Limb (tissue), 2 donors: ENCODE measurements around the gene TMEM175.
A peak's percentile ranks its signal among the peaks of the same experiment; 100 is the strongest.

Source experiments
- DNase-seq, 2 donors: peaks; one replicate each; pipeline ENCODE4 v3.0.0-alpha.2; 2016; ENCODE audit errors: extremely low spot score in 2 of 2

The TMEM175 gene

DNA sequence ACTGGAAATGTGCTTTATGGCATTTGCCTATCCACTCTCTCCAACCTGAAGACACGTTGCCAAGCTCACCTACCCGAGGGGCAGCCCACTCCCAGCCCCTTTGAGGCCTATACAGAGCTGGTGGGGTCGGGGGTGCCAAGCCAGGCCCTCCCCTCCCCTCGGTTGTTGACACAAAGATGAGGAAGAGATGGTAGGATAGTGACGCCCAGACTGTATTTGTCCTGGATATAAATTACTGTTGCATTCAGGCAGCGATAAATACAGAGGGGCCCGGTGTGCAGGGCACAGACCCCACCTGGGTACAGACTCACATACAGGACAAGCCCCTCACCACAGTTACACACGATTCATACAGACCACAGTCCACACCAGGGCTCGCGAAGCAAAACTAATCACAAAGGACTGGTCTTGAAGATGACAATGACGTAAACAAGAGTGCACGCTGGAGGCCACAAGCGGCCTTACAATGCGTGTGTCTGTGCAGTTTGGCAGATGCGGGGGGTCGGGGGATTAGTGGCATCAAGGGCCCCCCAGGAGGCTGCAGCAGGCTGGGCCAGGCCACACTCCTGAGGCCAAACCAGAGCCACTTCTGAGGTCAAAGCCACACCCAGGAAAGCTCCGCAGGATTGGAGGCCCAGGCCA lies 26.6 kb downstream of the TMEM175 start:
- DNase-seq = no peak

DNA sequence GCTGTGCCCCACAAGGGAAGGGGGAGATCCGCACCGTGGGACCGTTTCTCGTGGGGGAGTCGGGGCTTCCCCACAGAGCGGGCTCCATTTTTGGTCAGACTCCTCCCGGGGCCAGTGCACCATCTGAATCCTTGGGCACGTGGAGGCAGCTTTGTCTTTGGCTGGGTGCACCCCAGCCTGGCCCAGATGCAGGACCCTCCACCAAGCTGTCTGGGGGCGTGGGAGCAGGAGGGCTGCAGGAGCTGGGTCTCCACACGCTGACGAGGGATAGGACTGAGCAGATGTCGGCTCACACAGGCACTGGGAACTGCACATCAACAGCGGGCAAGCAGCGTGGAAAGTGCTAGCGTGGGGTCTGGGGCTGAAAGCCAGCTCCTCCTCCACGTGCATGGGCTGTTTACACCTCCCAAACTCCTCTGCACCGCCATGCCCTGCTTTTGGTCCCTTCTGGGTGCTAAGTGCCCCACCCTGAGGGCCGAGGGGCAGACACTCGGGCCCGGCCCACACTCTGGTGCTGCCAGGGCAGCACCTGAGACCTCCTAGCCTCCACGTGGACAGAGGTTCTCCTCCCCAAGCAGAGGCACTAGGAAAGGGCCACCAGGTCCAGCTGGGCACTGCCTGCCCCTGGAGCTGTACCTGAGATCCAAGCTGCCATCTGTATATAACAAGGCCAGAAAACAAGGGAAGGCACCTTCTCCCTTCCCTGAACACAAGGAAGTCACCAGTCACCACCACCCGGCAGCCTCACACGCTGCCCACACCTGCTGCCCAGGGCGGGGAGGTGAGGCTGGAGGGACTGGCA lies 27.3 kb downstream of the TMEM175 start:
- DNase-seq = no peak

DNA sequence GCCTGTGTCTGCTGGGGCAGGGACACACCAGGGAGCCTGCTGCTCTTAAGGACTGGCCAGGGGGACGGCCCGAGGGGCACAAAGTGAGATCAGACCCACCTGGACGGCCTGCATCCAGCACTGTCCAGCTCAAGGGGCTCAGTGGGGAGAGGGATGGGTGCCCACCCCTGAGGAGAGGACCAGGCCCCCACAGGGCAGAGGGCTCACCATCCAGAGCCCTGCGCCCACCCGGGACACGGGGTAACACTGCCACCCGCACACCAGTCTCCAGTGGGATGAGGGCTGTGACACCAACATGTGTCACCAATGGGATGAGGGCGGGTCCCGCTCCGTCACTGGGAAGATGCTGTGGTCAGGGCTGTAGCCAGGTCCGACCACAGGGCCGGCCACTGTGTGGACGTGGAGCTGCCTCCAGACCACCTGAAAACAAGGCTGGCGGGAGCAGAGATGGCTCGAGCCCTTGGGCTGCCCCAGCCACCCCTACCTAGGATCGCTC lies 27.9 kb downstream of the TMEM175 start:
- peak in 1 of 2 donors; percentile 22 for DNase-seq

DNA sequence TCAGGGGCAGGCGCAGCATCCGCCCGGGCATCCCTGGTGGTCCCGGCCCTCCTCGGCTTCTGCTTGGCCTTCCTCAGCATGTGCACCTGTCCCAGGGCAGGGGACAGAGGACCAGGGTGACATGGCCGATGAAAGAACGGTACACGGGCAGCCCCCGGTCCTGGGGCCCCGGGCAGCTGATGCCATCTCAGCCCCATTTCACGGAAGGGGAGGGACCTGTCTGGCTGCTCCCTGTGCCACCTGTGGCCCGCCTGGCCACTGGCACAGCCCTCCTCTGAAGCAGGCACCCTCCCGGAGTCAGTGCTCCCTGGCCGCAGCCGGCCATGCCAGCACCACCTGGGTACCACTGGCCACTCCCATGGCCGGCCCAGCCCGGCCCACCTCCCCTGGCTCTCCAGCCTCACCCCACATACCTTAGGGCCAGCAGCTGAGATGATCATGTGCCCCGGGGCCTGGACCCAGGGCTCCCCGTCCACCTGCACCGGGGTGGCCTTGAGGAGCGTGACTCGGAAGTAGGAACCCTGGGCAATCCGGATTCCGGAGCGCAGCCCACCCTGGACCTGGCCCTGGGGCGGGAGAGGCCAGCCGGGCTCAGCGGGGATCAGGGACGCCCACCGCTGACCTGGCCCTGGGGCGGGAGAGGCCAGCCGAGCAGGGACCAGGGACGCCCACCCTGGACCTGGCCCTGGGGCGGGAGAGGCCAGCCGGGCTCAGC lies 28.5 kb downstream of the TMEM175 start:
- peak in 1 of 2 donors; percentile 23 for DNase-seq

DNA sequence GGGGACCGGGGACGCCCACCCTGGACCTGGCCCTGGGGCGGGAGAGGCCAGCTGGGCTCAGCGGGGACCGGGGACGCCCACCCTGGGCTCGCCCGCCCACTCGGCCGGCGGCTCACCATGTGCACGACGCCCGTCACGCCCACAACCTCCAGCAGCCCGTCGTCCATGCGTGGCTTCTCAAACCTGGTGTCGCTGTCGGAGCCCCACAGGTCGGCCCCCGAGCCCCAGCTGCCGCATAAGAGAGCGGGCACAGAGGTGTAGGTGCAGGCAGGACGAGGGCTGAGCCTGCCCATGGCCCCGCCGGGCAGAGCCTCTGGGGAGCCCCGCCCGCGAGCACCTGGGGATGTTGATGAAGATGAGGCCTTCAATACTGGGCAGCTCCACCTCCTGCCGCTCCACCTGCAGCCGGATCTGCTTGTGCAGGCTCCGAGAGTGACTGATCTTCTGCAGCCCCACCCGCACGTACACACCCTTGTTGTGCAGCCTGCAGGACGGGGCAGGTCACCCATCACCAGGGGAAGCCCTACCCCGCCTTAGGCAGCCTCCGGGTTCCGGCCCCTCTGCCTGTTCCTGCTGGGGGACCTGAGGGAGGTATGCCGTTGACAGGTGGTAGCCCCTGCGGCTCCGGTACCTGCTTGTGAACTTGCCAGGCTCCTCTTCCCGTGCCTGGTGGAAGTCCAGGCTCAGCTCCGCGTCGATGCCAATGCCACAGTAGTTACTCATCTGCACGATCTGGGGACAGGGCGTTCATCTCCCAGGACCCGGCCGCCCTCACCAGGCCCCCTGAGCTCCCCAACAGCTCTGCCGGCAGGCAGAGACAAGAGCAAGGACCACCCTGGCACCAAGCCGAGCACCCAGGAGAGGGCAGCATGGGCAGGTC lies 29.3 kb downstream of the TMEM175 start:
- DNase-seq = peak in 1 of 2 donors; percentile 27

DNA sequence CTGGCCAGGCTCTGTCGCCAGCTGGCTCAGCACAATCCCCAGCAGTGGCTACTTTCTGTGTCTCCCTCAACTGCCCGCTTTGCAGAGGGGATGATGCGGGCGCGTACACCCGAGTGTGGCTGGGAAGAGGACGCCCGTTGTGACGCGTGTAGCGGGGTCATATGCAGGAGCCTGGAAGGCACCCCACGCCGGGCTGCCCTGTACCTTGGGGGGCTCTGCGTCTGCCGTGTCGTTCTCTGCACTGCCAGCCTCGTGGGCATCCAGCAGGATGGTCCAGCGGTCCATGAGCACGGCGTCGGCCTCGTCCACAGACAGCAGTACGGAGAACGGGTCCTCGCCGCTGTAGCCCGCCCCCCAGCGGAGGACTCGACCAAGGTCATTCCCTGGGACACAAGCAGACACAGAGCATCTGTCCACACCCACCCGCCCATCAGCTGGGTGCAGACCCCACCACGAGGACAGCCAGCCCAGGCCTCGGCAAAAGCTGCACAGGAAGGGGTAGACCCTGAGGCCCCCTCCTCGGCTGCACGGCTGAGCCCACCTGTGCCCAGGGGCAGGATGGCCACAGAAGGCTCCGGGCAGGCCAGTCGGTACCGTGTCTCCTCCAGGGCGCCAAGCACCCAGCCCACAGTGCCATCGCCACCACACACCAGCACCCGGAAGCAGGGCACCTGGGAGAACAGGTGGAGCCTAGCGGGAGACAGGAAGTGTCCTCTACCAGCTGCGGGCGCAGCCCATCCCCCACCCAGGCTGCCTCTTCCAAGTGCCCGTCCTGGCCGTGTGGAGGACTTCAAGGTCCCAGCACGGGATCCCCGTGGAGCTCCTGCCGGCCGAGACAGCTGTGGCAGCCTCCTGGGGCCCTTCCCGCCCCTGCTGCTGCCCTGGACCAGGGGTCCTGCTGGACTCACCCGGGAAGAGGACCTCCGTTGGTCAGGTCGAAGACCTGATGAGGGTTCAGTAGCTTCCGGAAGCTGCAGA lies 30.3 kb downstream of the TMEM175 start:
- DNase-seq = peak in 1 of 2 donors; percentile 26

DNA sequence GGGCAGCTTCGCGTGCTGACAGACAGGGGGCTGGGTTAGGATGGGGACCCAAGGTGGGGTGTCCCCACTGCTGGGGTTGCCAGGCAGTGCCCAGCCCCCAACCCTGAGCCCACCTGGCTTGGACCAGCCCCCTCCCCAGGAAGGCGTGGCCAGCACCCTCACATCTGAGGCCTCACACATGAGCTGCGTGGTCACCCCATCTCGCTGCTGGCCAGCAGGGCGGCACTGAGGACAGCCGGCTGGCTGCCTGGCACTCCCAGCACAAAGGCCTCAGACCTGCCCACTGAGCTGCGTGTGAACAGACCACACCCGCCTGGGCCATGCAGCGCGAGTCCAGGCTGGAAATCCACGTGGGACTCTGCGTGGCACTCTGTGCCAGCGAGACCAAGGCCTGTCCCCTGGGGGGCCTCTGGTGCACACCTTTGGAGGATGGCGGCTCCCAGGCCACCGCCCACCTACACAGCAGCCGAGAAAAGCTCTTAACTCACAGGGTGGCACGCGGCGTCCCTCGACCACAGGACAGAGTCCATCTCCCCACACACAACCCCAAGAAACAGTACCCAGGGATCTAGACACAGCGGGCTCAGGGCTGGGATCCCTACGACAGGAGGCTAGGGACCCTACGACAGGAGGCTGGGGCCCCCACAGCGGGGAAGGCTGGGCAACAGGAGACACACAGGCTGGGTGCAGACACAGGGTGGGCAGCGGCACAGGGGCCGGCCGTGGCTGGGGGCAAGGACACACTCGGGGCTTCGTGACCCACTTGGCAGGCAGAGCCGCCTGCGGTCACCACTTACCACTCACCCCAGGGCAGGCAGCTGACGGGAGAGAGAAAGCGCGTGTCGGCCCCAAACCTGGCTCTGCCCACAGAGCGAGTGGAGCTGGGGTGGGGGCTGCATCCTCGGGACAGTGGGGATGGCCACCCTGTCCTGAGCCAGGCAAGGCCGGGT lies 31.3 kb downstream of the TMEM175 start:
- DNase-seq = no peak

DNA sequence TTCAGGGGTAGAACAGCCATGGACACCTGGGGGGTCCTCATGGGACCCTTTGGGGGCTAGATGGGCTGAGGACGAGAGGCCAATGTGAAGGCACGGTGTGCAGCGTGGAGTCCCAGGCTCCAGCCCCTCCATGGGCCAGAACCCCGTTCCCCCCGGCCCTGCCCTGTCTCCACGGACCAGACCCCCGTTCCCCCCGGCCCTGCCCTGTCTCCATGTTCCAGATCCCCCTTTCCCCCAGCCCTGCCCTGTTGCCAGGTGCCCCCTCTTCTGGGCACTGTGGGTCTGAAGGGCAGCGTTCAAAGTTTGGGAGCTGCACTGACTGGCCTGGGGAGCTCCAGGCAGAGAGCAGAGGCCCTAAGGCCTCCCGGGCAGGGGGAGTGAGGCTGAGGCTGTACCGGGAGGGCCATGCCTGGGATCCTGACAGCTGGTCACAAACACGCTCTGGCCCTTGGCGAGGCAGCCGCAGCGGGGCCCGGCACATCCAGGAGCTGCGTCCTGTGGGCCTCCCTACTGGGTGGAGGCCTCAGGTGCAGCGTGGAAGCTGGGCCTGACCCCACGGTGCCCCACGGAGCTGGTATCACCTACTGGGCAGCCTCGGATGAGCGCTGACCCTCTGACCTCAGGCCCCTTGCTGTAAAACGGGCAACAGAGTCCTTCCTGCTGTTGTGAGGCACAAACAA lies 32.2 kb downstream of the TMEM175 start:
- DNase-seq = no peak

DNA sequence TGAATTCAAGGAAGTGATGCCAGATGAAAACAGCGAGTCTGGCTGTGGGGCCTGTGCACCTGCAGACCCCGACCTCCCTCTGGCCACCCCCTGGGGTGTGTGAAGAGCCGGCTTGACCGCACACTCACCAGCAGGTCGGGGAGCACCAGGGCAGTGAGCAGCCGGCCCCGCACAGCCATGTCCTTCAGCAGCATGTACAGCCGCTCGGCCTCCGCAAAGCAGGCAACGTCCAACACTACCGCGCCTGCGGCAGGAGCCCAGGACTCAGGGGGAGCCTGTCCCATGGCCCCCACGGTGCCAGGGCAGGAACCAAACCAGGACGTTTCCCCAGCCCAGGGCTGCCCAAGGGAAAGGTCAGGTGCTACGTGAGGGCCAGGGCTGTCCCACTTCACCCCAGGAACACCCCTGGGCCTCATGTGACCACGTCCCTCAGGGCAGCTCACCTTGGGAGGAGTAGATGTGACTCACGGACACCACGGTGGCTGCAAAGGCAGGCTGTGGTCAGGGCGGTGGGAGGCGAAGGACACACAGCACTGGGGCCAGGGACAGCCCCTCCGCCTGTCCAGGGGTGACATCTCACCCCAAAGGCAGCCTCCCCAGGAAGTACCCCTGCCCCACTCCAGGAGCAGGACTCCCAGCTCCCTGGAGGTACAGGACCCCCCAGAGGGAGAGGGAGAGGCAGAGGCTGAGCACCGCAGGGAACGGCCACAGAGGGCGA lies 32.9 kb downstream of the TMEM175 start:
- DNase-seq = no peak

DNA sequence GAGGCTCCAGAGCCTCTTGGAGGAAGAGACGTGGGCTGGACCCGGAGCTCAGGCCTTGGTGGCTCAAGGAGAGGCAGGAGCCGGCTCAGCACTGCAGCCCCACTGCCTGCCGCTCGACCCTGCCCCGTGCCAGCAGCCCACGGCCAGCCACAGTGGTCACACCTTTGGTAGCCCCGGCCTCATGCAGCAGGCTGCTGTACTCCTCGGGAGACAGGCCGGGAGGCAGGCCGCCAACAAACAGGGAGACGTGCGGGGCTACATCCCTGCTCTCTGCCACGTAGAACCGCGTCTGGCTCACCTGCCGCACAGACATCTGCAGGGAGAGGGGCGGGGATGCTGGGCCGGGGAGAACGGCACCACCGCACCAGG lies 33.5 kb downstream of the TMEM175 start:
- DNase-seq = no peak

DNA sequence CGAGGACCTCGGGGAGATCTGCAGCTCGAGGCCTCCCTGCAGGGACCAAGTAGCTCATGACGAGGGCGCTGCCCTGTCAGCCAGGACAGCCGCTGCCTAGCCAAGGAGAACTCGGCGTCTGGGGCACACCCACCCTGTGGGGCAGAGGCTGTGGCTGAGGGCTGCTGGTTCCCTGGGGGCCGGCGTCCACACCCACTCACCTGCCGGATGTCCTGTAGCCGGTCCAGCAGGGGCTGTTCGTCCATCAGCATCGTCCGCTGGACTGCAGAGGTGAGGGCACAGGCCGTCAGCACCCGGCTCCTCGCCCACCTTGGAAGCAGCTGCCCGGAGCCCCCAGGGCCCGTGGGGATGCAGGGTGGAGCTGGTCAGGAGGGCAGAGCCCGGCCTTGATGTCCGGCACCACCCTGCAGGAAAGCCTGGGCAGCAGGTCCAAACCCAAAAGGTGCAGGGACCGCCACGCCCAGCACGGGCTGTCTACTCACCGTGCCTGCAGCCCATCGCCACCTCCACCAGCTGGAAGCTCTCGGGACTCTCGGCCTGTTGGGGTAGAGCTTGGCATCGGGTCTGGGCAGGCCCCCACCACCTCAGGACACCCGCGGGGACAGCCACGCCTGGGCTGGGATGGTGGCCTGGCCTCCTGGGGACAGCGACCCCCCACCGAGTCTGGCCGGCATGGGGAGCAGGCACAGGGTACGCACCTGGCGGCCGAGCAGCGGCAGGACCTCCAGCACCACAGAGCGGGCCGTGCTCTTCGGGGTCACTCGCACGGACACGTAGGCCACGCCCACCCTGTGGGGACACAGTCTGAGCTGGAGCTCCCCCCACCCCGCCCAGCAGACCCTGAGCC lies 34.2 kb downstream of the TMEM175 start:
- DNase-seq = no peak

DNA sequence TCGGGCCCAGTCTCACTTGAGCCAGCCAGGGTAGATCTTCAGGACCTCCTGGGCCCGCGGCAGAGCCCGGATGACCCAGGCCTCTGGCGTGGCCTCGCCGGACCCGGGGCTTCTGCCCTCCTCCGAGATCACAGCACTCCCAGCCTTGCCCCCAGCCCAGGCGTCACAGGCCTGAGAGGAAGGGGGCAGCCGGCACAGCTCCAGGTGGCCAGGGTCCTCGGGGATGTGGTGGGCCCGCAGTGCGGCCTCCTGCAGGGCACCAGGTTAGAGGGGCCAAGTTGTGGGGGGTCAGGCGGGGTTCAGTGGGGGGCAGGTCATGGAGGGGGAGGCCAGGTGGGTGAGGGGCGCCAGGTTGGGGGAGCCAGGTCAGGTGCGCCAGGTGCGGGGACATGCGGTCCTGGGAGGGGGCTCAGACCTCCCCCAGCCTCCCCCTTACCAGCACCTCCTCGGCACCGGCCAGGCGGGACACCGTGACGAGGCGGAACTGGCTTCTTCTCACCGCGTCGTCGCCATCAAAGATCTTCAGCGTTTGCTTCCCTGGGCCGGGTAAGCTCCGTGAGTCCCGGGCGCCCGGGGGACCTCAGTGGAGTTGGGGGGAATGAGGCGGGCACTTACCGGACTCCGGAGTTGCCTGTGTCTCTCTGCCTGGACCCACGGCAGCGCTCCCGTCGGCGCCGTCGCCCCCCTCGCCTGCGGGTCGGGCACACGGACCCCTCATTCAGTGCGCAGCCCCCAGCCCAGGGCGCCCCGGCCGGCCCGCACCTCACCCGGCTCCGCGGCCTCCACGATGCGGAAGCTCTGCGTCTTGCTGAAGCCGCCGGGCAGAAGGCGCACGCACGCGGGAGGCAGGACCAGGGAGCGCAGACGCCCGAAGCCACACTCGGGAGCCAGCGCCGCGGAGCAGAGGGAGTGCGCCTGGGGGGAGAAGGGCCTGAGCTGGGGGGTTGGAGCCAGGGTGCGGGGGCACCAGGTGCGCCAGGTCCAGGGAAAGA lies 35.1 kb downstream of the TMEM175 start:
- DNase-seq = peak in 1 of 2 donors; percentile 54

DNA sequence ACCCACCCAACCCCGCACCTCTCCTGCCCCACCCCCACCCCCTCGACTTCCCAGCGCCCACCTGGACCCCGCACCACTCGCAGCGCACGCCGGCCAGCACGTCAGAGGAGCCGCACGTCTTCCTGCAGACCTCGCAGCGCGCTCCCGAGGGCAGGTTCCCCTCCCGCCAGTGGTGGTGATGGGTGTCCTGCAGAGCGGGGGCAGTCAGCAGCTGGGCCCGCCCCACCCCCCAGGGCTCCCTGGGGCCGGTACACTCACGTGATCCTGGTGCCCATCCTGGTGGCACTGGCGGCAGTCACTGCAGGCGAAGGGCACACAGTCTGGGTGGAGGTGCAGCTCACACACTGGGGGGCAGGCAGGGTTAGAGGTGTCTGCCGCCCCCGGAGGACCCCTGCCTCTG lies 36.0 kb downstream of the TMEM175 start:
- DNase-seq = no peak

DNA sequence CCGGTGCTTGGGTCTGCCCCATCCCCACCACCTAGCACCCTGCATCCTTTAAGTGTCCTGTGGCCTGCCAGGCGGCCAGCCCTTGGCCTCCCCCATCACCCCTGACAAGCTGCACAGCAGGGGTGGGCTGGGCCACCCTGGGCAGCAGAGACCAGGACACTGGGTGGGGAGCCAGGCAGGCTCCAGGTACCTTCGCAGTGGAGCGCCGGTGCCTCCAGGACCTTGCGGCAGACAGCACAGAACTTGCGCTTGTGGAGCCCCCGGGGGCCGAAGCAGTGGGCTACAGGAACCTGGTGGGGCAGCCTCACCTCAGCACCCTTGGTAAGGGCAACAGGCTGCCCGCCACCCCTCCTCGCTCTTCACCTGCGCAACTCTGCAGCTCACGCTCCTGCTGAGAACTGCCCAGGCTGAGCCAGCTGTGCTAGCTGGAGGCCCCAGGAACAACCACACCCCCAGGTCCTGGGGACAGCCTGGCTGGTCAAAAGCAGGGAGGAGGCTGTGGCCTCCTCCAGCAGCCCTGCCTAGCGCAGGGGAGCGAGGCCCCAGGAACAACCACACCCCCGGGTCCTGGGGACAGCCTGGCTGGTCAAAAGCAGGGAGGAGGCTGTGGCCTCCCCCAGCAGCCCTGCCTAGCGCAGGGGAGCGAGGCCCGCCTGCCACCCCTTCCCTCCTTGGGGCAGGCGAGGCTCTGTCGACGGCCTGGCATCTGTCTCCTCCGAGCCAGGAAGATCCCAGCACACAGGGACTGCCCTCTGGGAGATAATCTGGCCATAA lies 36.5 kb downstream of the TMEM175 start:
- DNase-seq = no peak
